ENCODE results near the gene VPS8.

Gene VPS8

DNA sequence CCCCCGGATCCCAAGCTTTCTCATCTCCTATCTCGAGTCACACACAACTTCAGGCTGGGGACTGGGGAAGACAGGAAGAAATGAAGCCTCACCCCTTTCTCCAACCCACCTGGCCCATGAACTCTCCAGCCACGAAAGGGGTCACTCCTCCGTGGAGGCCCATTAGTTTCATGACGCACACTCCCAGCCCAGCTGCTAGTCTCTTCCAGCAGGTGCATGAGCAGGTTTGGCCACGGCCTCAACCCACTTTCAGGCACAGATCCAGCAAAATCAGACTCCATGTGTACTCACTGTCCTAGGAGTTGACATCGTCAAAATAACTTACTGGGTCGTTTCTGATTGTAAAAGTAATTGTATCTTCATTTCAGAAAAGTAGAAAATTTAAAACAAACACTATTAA, 264.3 kb downstream of the VPS8 start:
- FAIRE-seq (no peak), DNase-seq (ENCODE audit: insufficient read length, low spot score) (no peak)
- TF ChIP-seq PAX5 (IDR thresholded peaks at IDR 0.05; ENCODE audit: insufficient read depth, low read length, severe bottlenecking) (no peak), SPI1 (IDR thresholded peaks at IDR 0.05; ENCODE audit: low read depth, low read length) (no peak), TAF1 (IDR thresholded peaks at IDR 0.05; ENCODE audit: low read depth, low read length) (no peak), POLR2AphosphoS5 (IDR thresholded peaks at IDR 0.05; ENCODE audit: low read depth, low read length) (no peak), POLR2A (IDR thresholded peaks at IDR 0.05; ENCODE audit: low read depth, low read length) (no peak), POU2F2 (IDR thresholded peaks at IDR 0.05; ENCODE audit: low read depth, low read length) (no peak)

GRCh38 chr3:185079625-185080024, 267.7 kb downstream of the VPS8 start:
- no peak for FAIRE-seq
- no peak for TF ChIP-seq POLR2A (IDR thresholded peaks at IDR 0.05; ENCODE audit: low read depth, low read length)
- TF ChIP-seq SPI1 (IDR thresholded peaks at IDR 0.05; ENCODE audit: low read depth, low read length): no peak
- TF ChIP-seq PAX5 (IDR thresholded peaks at IDR 0.05; ENCODE audit: insufficient read depth, low read length, severe bottlenecking): no peak
- TF ChIP-seq POU2F2 (IDR thresholded peaks at IDR 0.05; ENCODE audit: low read depth, low read length): no peak
- TF ChIP-seq POLR2AphosphoS5 (IDR thresholded peaks at IDR 0.05; ENCODE audit: low read depth, low read length): no peak
- no peak for TF ChIP-seq TAF1 (IDR thresholded peaks at IDR 0.05; ENCODE audit: low read depth, low read length)
- DNase-seq (ENCODE audit: insufficient read length, low spot score): no peak

GRCh38 chr3:185081521-185081920, 269.6 kb downstream of the VPS8 start:
- no peak for FAIRE-seq
- TF ChIP-seq POLR2AphosphoS5 (IDR thresholded peaks at IDR 0.05; ENCODE audit: low read depth, low read length): no peak
- TF ChIP-seq POLR2A (IDR thresholded peaks at IDR 0.05; ENCODE audit: low read depth, low read length): no peak
- TF ChIP-seq PAX5 (IDR thresholded peaks at IDR 0.05; ENCODE audit: insufficient read depth, low read length, severe bottlenecking): no peak
- no peak for TF ChIP-seq SPI1 (IDR thresholded peaks at IDR 0.05; ENCODE audit: low read depth, low read length)
- no peak for TF ChIP-seq POU2F2 (IDR thresholded peaks at IDR 0.05; ENCODE audit: low read depth, low read length)
- no peak for TF ChIP-seq TAF1 (IDR thresholded peaks at IDR 0.05; ENCODE audit: low read depth, low read length)
- DNase-seq (ENCODE audit: insufficient read length, low spot score): no peak

- TF ChIP-seq POU2F2 (IDR thresholded peaks at IDR 0.05; ENCODE audit: low read depth, low read length): no peak
- TF ChIP-seq POLR2A (IDR thresholded peaks at IDR 0.05; ENCODE audit: low read depth, low read length): no peak
- TF ChIP-seq PAX5 (IDR thresholded peaks at IDR 0.05; ENCODE audit: insufficient read depth, low read length, severe bottlenecking): no peak
- no peak for TF ChIP-seq SPI1 (IDR thresholded peaks at IDR 0.05; ENCODE audit: low read depth, low read length)
- TF ChIP-seq POLR2AphosphoS5 (IDR thresholded peaks at IDR 0.05; ENCODE audit: low read depth, low read length): no peak
- no peak for TF ChIP-seq TAF1 (IDR thresholded peaks at IDR 0.05; ENCODE audit: low read depth, low read length)
- DNase-seq (ENCODE audit: insufficient read length, low spot score) (no peak), FAIRE-seq (no peak)
These were observed 270.2 kb downstream of the VPS8 start for GRCh38 chr3:185082149-185082548.

- DNase-seq (ENCODE audit: insufficient read length, low spot score): no peak
- no peak for FAIRE-seq
- TF ChIP-seq POLR2A (IDR thresholded peaks at IDR 0.05; ENCODE audit: low read depth, low read length) (no peak), PAX5 (IDR thresholded peaks at IDR 0.05; ENCODE audit: insufficient read depth, low read length, severe bottlenecking) (no peak), SPI1 (IDR thresholded peaks at IDR 0.05; ENCODE audit: low read depth, low read length) (no peak), POU2F2 (IDR thresholded peaks at IDR 0.05; ENCODE audit: low read depth, low read length) (no peak), POLR2AphosphoS5 (IDR thresholded peaks at IDR 0.05; ENCODE audit: low read depth, low read length) (no peak), TAF1 (IDR thresholded peaks at IDR 0.05; ENCODE audit: low read depth, low read length) (no peak)
These were observed 270.9 kb downstream of the VPS8 start for GRCh38 chr3:185082829-185083228.

DNA sequence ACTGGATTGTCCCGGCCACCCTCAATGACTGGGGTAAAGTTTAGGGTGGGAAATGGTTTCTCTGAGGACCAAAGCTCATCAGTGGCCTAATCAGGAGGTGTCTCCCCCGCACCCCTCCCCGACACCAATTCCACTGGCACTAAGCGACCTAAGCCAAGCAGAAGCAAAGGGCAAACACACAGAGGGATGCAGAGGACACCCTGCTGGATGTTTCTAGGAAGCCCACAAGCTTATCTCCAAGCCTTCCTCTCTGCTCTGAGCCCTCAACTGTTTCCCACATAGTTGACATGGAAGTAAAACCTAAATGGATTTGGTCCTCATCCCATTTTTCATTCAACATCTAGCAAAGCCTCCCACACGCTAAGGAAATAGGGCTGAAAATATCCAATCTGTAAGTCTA, 272.4 kb downstream of the VPS8 start:
- DNase-seq (ENCODE audit: insufficient read length, low spot score): no peak

DNA sequence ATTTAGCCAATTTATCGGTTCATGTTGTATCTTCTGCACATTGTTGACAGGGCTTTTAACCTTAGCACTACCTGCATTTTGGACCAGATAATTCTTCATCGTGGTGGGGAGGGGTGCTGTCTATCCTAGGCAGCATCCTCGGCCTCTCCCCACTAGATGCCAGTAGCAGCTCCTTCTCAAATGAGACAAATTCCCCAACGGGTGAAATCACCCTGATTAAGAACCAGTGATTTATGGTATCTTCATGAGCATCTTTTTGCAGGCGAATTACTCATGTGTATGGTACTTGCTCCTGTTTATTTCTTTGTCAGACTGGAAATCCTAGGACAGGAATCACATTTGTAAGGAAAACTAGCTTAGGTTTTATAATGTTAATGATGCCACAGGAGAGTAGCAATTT, 272.9 kb downstream of the VPS8 start:
- no peak for DNase-seq (ENCODE audit: insufficient read length, low spot score)
- FAIRE-seq: no peak
- TF ChIP-seq TAF1 (IDR thresholded peaks at IDR 0.05; ENCODE audit: low read depth, low read length) (no peak), POLR2A (IDR thresholded peaks at IDR 0.05; ENCODE audit: low read depth, low read length) (no peak), POU2F2 (IDR thresholded peaks at IDR 0.05; ENCODE audit: low read depth, low read length) (no peak), PAX5 (IDR thresholded peaks at IDR 0.05; ENCODE audit: insufficient read depth, low read length, severe bottlenecking) (no peak), SPI1 (IDR thresholded peaks at IDR 0.05; ENCODE audit: low read depth, low read length) (no peak), POLR2AphosphoS5 (IDR thresholded peaks at IDR 0.05; ENCODE audit: low read depth, low read length) (no peak)

More for the DNA sequence above, 272.4 kb downstream of the VPS8 start:
- FAIRE-seq: no peak
- TF ChIP-seq POU2F2 (IDR thresholded peaks at IDR 0.05; ENCODE audit: low read depth, low read length): no peak
- no peak for TF ChIP-seq SPI1 (IDR thresholded peaks at IDR 0.05; ENCODE audit: low read depth, low read length)
- TF ChIP-seq POLR2AphosphoS5 (IDR thresholded peaks at IDR 0.05; ENCODE audit: low read depth, low read length): no peak
- no peak for TF ChIP-seq PAX5 (IDR thresholded peaks at IDR 0.05; ENCODE audit: insufficient read depth, low read length, severe bottlenecking)
- no peak for TF ChIP-seq POLR2A (IDR thresholded peaks at IDR 0.05; ENCODE audit: low read depth, low read length)
- no peak for TF ChIP-seq TAF1 (IDR thresholded peaks at IDR 0.05; ENCODE audit: low read depth, low read length)

- DNase-seq (ENCODE audit: insufficient read length, low spot score) (no peak), FAIRE-seq (no peak)
- no peak for TF ChIP-seq SPI1 (IDR thresholded peaks at IDR 0.05; ENCODE audit: low read depth, low read length)
- no peak for TF ChIP-seq PAX5 (IDR thresholded peaks at IDR 0.05; ENCODE audit: insufficient read depth, low read length, severe bottlenecking)
- no peak for TF ChIP-seq TAF1 (IDR thresholded peaks at IDR 0.05; ENCODE audit: low read depth, low read length)
- no peak for TF ChIP-seq POLR2A (IDR thresholded peaks at IDR 0.05; ENCODE audit: low read depth, low read length)
- TF ChIP-seq POU2F2 (IDR thresholded peaks at IDR 0.05; ENCODE audit: low read depth, low read length): no peak
- no peak for TF ChIP-seq POLR2AphosphoS5 (IDR thresholded peaks at IDR 0.05; ENCODE audit: low read depth, low read length)
These were observed 275.5 kb downstream of the VPS8 start for GRCh38 chr3:185087419-185087818.

- TF ChIP-seq POLR2AphosphoS5 (IDR thresholded peaks at IDR 0.05; ENCODE audit: low read depth, low read length) (no peak), PAX5 (IDR thresholded peaks at IDR 0.05; ENCODE audit: insufficient read depth, low read length, severe bottlenecking) (no peak), SPI1 (IDR thresholded peaks at IDR 0.05; ENCODE audit: low read depth, low read length) (no peak), POU2F2 (IDR thresholded peaks at IDR 0.05; ENCODE audit: low read depth, low read length) (no peak), POLR2A (IDR thresholded peaks at IDR 0.05; ENCODE audit: low read depth, low read length) (no peak), TAF1 (IDR thresholded peaks at IDR 0.05; ENCODE audit: low read depth, low read length) (no peak)
- no peak for FAIRE-seq
- no peak for DNase-seq (ENCODE audit: insufficient read length, low spot score)
These were observed 277.4 kb downstream of the VPS8 start for GRCh38 chr3:185089343-185089742.

DNA sequence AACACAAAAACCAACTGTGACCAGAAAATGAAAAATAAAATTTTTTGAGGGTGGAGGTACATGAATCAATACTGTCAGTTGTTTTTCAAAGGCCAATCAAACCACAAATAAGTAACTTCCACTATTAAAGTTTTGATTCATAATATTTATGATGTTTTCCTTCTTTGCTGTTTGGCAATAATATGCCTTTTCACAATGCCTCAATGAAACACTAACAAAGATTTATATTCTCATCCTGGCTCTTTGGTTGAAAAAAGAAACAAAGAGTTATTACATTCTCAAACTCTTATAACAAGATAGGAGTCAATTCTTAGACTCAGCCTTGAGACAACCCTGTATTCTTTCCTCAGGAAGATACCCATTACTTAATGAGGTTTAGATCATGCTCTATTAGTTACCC, 277.8 kb downstream of the VPS8 start:
- DNase-seq (ENCODE audit: insufficient read length, low spot score) (no peak), FAIRE-seq (no peak)
- no peak for TF ChIP-seq POLR2AphosphoS5 (IDR thresholded peaks at IDR 0.05; ENCODE audit: low read depth, low read length)
- TF ChIP-seq TAF1 (IDR thresholded peaks at IDR 0.05; ENCODE audit: low read depth, low read length): no peak
- TF ChIP-seq POLR2A (IDR thresholded peaks at IDR 0.05; ENCODE audit: low read depth, low read length): no peak
- no peak for TF ChIP-seq POU2F2 (IDR thresholded peaks at IDR 0.05; ENCODE audit: low read depth, low read length)
- no peak for TF ChIP-seq PAX5 (IDR thresholded peaks at IDR 0.05; ENCODE audit: insufficient read depth, low read length, severe bottlenecking)
- TF ChIP-seq SPI1 (IDR thresholded peaks at IDR 0.05; ENCODE audit: low read depth, low read length): no peak

Data from GM12891 (cell line).